Choroid plexus epithelial cell (primary cell): Measurements from ENCODE around the gene AGK.
A peak's percentile ranks its signal among the peaks of the same experiment; 100 is the strongest.

ENCODE experiments used
- DNase-seq: peaks from one replicate; pipeline ENCODE4 v3.0.0-alpha.2; 2010; ENCODE audit warnings: low read depth
- H3K4me3 ChIP-seq: 2 replicates; pipeline ENCODE4 v1.5.1; 2011; ENCODE audit warnings: low read depth, mild to moderate bottlenecking, control low read depth, low read length, moderate library complexity
- TF ChIP-seq, protein P1 (sequence below): conservative IDR thresholded peaks from 2 replicates; pipeline ENCODE4 v1.5.1; 2011; ENCODE audit warnings: low read depth, mild to moderate bottlenecking, control low read depth, inconsistent platforms, low read length, moderate library complexity

AGK gene

DNA sequence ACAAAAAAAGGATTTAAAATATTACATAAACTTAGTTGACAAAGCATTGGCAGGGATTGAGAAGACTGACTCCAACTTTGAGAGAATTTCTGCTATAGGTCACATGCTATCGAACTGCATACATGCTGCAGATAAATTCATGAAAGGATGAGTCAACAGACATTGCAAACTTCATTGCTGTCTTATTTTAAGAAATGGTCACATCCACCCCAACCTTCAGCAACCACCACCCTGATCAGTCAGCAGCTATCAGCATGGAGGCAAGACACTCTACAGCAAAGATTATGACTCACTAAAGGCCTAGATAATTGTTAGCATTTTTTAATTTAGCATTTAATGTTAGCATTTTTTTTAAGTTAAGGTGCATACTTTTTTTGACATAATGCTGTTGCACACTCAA is 73.6 kb downstream of the AGK start:
- DNase-seq = peak; percentile 5
- H3K4me3 ChIP-seq = no peak overlapping the region
- TF ChIP-seq, protein P1, sequence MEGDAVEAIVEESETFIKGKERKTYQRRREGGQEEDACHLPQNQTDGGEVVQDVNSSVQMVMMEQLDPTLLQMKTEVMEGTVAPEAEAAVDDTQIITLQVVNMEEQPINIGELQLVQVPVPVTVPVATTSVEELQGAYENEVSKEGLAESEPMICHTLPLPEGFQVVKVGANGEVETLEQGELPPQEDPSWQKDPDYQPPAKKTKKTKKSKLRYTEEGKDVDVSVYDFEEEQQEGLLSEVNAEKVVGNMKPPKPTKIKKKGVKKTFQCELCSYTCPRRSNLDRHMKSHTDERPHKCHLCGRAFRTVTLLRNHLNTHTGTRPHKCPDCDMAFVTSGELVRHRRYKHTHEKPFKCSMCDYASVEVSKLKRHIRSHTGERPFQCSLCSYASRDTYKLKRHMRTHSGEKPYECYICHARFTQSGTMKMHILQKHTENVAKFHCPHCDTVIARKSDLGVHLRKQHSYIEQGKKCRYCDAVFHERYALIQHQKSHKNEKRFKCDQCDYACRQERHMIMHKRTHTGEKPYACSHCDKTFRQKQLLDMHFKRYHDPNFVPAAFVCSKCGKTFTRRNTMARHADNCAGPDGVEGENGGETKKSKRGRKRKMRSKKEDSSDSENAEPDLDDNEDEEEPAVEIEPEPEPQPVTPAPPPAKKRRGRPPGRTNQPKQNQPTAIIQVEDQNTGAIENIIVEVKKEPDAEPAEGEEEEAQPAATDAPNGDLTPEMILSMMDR = no peak

DNA sequence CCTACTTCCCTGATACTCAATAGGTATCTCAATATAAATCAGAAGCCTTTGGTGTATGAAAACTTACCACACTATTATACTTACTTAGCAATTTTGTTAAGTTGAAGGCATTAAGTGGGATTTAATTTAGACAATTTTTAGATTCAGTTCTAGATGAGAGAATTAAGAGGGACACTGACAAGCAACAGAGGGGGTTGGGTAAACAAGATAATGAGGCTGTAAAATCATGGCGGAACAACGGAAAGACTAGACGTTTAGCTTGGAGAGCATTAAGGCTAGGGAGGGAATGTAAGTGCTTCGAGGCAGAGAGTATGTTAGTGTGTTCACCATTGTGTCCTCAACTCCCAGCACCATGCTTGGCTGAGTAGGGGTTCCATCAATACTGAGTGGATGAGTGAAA is 79.4 kb downstream of the AGK start:
- DNase-seq = no peak
- TF ChIP-seq, protein P1 = no peak

DNA sequence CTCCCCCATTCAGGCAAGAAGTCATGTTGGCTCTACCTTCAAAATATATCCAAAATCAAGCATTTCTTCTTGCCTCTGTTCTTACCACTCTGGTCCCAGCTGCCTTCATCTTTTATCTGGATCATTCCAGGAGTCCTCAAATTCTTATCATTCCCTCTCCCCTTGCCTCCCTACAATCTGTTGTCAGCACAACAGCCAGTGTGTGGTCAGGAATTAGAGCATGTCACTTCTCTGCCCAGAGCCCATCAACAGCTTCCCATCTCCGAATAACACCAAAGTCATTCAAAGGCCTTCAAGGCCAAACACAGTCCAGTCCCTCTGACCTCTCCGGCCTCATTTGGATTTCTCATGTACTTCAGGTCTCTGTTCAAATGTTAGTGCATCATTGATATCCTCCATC is 80.3 kb downstream of the AGK start:
- H3K4me3 ChIP-seq = no peak overlapping the region
- no peak for DNase-seq
- TF ChIP-seq, protein P1 = no peak

More for the DNA sequence above, 79.4 kb downstream of the AGK start:
- no peak overlapping the region for H3K4me3 ChIP-seq

DNA sequence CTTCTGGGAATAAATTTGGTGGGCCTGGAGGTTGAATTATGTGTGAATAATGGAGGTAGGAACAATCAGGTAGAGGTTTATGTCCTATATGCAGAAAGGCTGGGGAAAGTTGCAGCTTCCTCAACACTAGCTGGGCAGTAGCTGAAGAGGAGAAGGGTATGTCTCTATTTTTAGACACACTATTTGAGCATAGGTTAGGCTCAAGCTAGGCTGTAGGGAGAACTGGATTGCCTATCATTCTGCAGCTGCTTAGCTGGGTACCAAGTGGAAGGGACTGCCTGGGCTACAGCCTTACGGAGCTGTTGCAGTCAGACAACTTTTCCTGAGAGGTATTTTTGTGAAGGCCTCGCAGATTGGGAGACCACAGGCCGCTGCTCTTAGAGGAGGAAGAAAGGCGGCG is 82.9 kb downstream of the AGK start:
- DNase-seq = no peak
- TF ChIP-seq, protein P1 = no peak
- H3K4me3 ChIP-seq = no peak overlapping the region

DNA sequence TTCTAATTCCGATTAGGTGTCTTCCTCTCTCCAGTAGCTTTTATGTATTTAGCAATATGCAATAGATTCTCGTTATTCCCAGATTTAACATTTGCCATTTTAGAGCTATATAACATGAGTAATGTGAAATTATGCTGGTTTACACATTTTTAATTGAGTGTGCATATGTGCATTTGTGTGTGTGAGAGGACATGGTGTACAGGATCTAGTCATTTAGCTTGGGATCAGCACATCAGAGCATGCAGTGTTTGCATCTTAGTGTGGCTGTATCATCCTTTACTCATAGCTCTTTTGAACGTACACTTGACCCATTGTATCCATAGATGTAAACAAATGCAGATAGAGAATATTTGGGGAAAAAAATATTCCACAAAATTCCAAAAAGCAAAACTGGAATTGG is 84.8 kb downstream of the AGK start:
- TF ChIP-seq, protein P1 = no peak
- no peak for DNase-seq

DNA sequence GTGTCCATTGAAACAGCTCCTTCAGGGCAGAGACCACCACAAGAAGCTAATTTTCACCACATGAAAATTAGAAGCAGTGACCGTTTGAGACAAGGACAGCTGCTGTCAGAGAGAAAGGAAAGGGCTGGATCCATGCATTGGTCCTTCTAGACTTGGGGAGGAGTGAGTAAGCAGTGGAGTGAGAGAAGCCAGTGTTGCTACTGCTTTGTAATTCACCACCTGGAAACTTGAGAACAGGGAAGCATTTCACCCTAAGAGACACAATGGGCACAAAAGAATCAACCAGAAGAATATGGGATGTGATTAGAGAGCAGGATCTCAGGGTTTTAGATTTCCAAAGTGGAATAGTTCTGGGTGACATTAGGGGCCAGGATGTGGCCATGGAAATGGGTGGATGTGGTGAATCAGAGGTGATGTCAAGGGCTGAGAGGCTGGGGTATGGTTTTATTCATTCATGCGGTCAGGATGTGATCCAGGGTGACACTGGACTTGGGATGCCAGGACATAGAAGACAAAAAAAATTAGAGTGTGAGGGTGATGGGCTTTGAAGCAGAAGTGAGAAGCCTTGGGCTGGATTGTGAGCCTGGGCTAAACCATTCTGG is 89.1 kb downstream of the AGK start:
- H3K4me3 ChIP-seq = no peak overlapping the region
- TF ChIP-seq, protein P1 = no peak
- no peak for DNase-seq

More for the DNA sequence above, 84.8 kb downstream of the AGK start:
- H3K4me3 ChIP-seq = no peak overlapping the region

DNA sequence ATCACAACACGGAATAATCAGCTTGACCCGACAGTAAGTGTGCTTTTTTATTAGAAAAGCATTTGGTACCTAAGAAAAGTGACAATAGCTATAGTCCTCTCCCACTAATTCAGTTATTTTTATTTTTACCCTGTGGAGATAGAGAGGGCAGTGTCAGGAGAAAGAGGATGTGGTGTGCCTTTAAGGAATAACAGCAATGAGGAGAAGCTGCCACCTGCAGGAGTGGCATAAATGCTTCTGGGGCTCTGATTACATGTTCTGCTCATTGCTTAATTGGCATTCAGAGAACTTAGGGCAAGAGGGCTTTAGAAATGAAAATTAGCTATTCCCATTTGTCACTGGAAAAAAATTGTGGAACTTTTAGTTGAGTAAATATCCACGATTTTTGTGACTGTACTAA is 90.7 kb downstream of the AGK start:
- DNase-seq = peak; percentile 23
- H3K4me3 ChIP-seq = no peak overlapping the region
- TF ChIP-seq, protein P1 = peak; percentile 39
